GM12873 (cell line): ENCODE results near the gene TMPRSS13.

Experiments used
- TF ChIP-seq, protein P1 (sequence below): IDR thresholded peaks from 2 replicates; pipeline ENCODE4 v1.5.1; 2012; ENCODE audit warnings: low read depth, mild to moderate bottlenecking, moderate library complexity, low read length, control low read depth; ENCODE audit not compliant: insufficient read depth; ENCODE audit errors: missing control alignments

The TMPRSS13 gene

DNA sequence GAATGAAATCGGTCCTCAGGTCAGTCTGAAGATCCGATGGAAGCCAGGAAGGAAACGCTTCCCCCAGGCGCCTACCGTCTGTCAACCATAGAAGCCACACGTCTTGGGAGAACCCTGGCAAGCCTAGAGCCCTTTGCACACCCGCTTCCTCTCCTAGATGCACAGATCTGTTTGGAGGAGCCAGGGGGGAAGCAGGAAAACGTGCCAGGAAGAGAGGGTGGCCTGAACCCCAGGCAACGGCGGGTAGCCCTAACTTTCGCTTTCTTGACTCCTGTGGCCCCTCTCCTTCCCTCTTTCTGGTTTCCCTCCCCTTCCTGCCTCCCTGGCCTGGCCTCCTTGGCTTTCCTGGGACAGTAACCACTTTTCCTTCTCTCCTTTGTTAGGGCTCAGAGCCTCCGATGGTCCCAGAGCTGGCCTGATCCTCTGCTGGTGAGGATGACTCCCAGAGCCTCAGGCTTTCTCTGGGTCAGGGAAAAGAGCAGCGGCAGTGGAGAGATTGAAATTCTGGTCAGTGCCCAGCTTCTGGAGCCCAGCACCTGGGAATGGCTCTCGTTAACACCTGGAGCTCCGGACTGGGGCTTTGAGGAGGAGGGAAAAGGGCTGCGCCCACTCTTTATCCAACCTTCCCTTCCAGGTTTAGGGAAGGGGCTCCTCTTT lies 54.8 kb downstream of the TMPRSS13 start:
- TF ChIP-seq, protein P1, sequence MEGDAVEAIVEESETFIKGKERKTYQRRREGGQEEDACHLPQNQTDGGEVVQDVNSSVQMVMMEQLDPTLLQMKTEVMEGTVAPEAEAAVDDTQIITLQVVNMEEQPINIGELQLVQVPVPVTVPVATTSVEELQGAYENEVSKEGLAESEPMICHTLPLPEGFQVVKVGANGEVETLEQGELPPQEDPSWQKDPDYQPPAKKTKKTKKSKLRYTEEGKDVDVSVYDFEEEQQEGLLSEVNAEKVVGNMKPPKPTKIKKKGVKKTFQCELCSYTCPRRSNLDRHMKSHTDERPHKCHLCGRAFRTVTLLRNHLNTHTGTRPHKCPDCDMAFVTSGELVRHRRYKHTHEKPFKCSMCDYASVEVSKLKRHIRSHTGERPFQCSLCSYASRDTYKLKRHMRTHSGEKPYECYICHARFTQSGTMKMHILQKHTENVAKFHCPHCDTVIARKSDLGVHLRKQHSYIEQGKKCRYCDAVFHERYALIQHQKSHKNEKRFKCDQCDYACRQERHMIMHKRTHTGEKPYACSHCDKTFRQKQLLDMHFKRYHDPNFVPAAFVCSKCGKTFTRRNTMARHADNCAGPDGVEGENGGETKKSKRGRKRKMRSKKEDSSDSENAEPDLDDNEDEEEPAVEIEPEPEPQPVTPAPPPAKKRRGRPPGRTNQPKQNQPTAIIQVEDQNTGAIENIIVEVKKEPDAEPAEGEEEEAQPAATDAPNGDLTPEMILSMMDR: no peak

DNA sequence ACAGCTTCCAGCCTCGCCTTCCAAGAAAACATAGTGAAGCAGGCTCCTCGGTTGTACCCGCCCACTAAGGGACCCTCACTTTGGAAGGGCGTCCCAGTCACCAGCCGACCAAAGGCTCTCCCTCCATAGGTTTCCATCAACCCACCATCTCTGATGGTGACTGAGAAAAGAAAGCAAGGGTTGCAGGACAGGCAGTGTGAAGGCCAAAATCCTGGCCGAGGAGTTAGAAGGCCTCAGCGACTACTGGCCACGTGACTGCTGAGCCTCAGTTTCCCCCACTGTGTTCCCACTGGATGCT lies 55.4 kb downstream of the TMPRSS13 start:
- TF ChIP-seq, protein P1: no peak

DNA sequence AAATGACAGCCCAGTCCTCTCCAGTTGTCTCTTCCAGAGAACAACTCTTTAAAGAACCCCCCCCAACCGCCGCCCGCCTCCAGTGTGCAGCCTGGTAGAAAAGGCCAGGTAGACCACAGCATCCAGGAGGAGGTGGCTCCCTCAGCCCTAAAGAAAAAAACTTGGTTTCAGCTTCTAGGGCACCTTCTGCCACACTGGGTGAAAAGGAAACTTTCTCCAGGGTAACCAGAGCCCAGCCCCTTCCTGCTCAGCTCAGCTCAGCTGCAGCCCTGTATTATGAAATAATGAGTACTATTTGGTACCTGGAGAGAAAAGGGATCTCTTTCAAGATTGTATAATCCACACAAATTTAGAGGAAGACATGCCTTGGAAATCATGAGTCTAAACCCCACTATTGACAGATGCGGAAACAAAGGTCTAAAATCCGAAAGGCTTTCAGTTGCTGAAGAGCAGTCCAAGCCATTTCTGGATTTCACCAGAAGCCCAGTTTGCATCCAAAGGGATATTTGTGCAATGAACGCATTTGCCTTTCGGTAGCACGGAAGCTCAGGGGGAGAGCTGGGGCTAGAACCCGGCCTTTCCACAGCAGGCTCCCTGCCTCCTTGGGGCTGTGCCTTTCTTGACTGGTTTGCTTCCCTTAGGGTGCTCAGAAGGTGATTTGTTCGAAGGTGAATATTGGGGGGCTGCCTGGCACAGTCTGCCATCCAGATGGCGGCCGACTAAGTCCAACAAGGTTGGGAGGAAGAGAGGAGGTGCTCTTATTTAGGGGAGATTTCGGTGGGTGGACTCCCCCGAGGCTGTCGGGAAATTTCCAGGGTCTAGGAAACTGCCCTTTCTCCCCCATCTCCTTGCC lies 56.0 kb downstream of the TMPRSS13 start:
- TF ChIP-seq, protein P1: no peak

DNA sequence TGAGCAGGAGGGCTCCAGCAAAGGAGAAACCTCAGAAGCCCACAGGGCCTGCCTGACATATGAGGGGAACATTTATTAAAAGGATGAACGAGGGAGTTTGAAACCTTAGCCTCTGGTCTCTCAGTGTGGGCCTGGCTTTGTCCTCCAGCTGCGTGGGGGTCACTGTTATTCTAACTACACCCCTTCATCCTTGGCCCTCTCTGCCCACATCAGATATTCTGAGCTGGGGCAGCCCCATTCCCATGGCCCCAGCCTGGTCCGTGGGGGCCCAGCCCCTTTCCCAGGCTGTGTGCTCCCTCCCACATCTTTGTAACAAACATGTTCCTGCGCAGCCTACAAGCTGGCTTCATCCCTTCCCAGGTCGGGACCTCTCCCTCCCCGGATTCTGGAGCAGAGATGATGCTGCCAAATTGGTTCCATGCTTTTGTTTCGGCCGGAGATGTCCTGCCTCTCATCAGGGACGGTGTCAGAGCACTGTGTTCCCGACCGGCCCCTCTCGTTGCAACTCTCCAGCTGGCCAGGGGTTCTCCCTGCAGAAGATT lies 56.7 kb downstream of the TMPRSS13 start:
- TF ChIP-seq, protein P1: no peak

DNA sequence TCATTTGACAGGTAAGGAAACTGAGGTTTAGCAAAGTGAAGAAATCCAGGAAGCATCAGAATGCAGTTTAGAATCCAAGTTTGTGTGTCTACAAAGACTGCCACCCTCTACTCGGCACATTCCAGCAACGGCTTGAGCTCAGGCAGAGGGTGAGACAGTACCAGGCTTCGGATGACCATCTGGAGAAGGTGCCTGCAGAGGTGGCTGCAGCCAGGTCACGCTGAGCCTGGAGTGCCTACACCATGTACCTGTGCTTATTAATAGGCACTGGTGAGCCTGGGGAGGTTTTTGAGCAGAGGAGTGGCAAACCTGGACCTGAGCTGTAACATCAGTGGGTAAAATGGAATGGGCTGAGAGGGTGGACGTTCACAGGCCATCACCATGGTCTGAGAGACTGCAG lies 57.4 kb downstream of the TMPRSS13 start:
- TF ChIP-seq, protein P1: no peak

DNA sequence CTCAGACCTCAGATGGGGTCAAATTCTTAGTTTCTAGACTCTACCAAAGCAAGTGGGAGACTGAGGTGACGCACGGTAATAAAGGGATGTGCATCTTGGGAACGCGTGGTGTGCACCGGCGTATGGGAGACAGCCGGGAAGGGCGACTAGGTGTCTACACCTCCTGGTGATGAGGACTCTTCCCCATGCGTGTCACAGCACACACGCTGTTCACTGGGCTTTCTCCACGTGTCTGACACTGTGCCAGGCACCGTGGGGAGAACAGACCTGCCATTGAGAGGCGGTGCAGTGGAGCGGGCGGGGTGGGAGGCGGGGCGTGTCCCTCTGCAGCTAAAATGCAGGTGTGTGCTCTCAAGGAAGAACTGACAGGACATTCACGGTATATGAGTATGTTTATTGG lies 58.0 kb downstream of the TMPRSS13 start:
- TF ChIP-seq, protein P1: no peak
